ENCODE data around the gene SGMS2.

DNA sequence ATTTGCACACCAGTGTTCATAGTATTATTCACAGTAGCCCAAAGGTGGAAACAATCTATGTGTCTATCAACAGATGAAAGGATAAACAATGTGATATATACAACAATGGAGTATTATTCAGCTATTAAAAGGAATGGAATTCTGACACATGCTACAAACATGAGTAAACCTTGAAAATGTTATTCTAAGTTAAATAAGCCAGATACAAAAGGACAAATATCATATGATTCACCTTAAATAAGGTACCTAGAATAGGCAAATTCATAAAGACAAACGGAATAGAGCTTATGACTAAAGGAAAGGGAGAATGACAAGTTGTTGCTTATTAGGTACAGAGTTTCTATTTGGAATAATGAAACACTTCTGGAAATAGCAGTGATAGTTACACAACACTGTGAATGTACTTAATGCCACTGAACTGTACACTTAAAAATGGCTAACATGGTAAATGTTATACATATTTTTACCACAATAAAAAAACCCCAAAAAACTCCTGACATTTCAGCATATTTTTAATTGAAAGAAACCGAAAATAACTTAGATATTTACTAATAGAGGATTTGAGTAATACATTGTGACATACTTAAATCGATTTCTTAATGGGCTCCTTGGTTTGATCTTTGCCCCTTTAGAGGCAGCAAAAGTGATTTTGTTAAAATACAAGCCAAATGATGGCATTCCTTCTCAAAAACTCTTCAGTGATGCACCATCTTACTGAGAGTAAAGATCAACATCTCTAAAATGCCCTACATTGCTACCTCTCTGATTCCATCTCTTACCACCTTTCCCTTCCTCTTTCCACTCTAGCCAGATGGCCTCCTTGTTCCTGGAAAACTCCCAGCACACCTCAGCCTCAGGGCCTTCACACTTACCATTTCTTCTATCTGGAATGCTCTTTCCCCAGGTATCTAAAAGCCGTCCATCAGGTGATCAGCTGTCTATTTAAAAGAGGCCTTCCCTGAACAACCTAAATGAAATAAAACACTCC, 98.0 kb downstream of the SGMS2 start:
- TF ChIP-seq, protein P1, sequence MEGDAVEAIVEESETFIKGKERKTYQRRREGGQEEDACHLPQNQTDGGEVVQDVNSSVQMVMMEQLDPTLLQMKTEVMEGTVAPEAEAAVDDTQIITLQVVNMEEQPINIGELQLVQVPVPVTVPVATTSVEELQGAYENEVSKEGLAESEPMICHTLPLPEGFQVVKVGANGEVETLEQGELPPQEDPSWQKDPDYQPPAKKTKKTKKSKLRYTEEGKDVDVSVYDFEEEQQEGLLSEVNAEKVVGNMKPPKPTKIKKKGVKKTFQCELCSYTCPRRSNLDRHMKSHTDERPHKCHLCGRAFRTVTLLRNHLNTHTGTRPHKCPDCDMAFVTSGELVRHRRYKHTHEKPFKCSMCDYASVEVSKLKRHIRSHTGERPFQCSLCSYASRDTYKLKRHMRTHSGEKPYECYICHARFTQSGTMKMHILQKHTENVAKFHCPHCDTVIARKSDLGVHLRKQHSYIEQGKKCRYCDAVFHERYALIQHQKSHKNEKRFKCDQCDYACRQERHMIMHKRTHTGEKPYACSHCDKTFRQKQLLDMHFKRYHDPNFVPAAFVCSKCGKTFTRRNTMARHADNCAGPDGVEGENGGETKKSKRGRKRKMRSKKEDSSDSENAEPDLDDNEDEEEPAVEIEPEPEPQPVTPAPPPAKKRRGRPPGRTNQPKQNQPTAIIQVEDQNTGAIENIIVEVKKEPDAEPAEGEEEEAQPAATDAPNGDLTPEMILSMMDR (IDR thresholded peaks at IDR 0.05), result no peak
- TF ChIP-seq POLR2A (IDR thresholded peaks at IDR 0.05), result no peak
